ACC112 (cell line): Measurements from ENCODE around the gene MYOZ3.

ENCODE experiments used
- H2AFZ ChIP-seq: fragments of 200-600 bp; sonication (generic); one replicate; pipeline ENCODE4 v1.6.0; 2017; ENCODE audit warnings: antibody characterized with exemption, low read length; ENCODE audit not compliant: unreplicated experiment
- H3K27ac ChIP-seq: fragments of 200-600 bp; sonication (generic); 2 replicates; pipeline ENCODE4 v1.5.1; 2014; ENCODE audit warnings: low read depth, mild to moderate bottlenecking, antibody characterized with exemption, low read length, moderate library complexity
- H3K27me3 ChIP-seq: fragments of 200-600 bp; sonication (generic); 2 replicates; pipeline ENCODE4 v1.6.1; 2014; ENCODE audit warnings: mild to moderate bottlenecking, antibody characterized with exemption, low read length, moderate library complexity, mixed read lengths; ENCODE audit not compliant: insufficient read depth
- H3K36me3 ChIP-seq: fragments of 200-600 bp; sonication (generic); 2 replicates; pipeline ENCODE4 v1.6.1; 2016; ENCODE audit warnings: mild to moderate bottlenecking, antibody characterized with exemption, low read length, moderate library complexity, mixed read lengths; ENCODE audit not compliant: insufficient read depth
- H3K4me1 ChIP-seq: fragments of 200-600 bp; sonication (generic); one replicate; pipeline ENCODE4 v1.6.1; 2016; ENCODE audit warnings: low read length, mixed read lengths; ENCODE audit not compliant: insufficient read depth, unreplicated experiment, control insufficient read depth
- H3K4me3 ChIP-seq: fragments of 200-600 bp; sonication (generic); 2 replicates; pipeline ENCODE4 v1.5.1; 2014; ENCODE audit warnings: mild to moderate bottlenecking, low read depth, low read length
- H3K79me2 ChIP-seq: fragments of 200-600 bp; sonication (generic); one replicate; pipeline ENCODE4 v1.6.0; 2016; ENCODE audit warnings: low read length; ENCODE audit not compliant: control insufficient read depth, unreplicated experiment, insufficient read depth

MYOZ3 gene

GRCh38 chr5:150661086-150661485 is at the start of gene MYOZ3:
MYOZ3 (plus strand) TSS chr5:150661251; CDS start chr5:150662942, 1,691 bp downstream.
- Histone ChIP-seq H2AFZ (no peak within 1 kb of the TSS), H3K27ac (no peak within 1 kb of the TSS), H3K36me3 (no peaks in the 10 kb centered on the region), H3K27me3 (peaks cover 11% of the 10 kb centered on the region; the same call in 1 of the 2 replicates), H3K79me2 (no peaks in the 10 kb centered on the region), H3K4me3 (no peak within 1 kb of the TSS), H3K4me1 (no peaks in the 10 kb centered on the region)

DNA sequence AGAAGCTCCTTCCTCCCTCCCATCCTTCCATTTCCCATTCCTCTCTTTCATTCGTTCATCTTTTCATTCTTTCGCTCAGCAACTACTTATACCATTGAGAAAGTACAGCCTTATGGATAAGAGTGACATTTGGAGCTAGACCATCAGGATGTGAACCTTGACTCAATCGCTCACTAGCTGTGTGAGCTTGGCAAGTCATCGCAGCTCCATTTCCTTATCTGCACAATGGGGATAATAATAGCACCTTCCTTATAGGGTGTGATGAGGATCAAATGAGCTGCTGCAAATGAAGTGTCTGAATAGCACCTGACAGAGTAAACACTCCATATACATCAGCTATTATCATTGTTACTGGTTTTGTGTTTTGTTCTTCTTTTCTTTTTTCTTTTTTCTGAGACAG is 48.6 kb upstream of the MYOZ3 start:
- Histone ChIP-seq H2AFZ (no peak overlapping the region), H3K79me2 (no peaks in the 10 kb centered on the region), H3K27me3 (no peaks in the 10 kb centered on the region), H3K36me3 (no peaks in the 10 kb centered on the region), H3K4me3 (no peak overlapping the region), H3K4me1 (peaks cover 25% of the 10 kb centered on the region), H3K27ac (no peak overlapping the region)

- Histone ChIP-seq H3K79me2 (no peaks in the 10 kb centered on the region), H3K4me3 (no peak overlapping the region), H3K36me3 (no peaks in the 10 kb centered on the region), H3K27me3 (no peaks in the 10 kb centered on the region), H2AFZ (no peak overlapping the region), H3K27ac (no peak overlapping the region), H3K4me1 (peaks cover 25% of the 10 kb centered on the region)
These were observed 48.0 kb upstream of the MYOZ3 start for GRCh38 chr5:150612905-150613670.

- H3K27ac ChIP-seq: no peak overlapping the region
These were observed 46.9 kb upstream of the MYOZ3 start for GRCh38 chr5:150613991-150614660.

DNA sequence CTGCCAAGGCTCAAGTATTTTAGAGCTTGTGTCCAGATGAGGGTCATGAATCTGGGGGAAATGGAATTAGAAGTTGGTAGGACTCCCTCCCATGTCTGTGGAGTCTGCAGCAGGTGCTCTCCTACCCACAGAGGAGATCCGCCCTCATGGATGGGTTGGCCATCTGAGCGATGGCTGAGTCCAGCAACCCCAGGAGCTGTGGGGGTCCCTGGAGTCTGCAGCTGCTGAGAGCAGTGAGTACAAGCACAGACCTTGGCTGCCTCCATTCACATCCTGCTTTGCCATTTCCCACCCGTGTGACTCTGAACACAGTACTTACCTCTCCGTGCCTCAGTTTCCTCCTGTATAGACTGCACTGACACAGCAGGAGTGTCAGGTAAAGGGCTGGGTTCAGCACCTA is 46.4 kb upstream of the MYOZ3 start:
- H3K36me3 ChIP-seq: no peaks in the 10 kb centered on the region
- H2AFZ ChIP-seq: no peak overlapping the region
- H3K4me1 ChIP-seq: peaks cover 25% of the 10 kb centered on the region
- no peaks in the 10 kb centered on the region for H3K79me2 ChIP-seq
- no peaks in the 10 kb centered on the region for H3K27me3 ChIP-seq
- no peak overlapping the region for H3K4me3 ChIP-seq
- H3K27ac ChIP-seq: no peak overlapping the region

More at GRCh38 chr5:150613991-150614660, 46.9 kb upstream of the MYOZ3 start:
- H3K4me3 ChIP-seq: no peak overlapping the region
- H2AFZ ChIP-seq: no peak overlapping the region
- H3K79me2 ChIP-seq: no peaks in the 10 kb centered on the region
- no peaks in the 10 kb centered on the region for H3K27me3 ChIP-seq
- H3K36me3 ChIP-seq: no peaks in the 10 kb centered on the region
- H3K4me1 ChIP-seq: peaks cover 25% of the 10 kb centered on the region

DNA sequence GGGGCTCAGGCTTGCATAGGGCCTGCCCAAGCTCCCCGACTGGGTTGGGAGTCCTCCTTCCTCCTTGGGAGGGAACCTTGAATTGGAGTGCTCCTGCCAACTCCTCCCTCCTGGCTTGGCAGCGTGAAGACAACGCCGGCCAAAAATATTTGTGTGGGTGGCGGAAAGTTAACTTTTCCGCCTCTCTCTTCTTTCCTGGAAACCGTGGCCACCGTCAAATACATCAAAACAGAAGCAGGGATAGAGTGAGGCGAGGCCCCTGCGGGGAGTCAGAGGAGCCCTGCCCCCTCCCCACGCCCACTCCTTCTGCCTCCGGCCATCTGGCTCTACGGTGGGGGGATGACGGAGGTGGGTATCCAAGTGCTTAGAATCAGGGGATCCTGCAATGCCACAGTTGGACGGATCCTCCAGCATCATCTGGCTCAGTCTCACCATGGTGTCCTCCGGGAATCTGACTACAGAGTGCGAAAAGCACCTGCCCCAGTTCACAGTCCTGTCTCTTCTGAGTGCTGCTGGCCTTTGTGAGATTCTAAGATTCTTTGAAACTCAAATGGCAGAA is 45.8 kb upstream of the MYOZ3 start:
- H2AFZ ChIP-seq: no peak overlapping the region

GRCh38 chr5:150616024-150616470 is 45.0 kb upstream of the MYOZ3 start:
- Histone ChIP-seq H3K27me3 (no peaks in the 10 kb centered on the region), H2AFZ (no peak overlapping the region), H3K36me3 (no peaks in the 10 kb centered on the region), H3K79me2 (no peaks in the 10 kb centered on the region), H3K27ac (no peak overlapping the region), H3K4me3 (no peak overlapping the region), H3K4me1 (peaks cover 25% of the 10 kb centered on the region)

More for the DNA sequence above, 45.8 kb upstream of the MYOZ3 start:
- Histone ChIP-seq H3K27me3 (no peaks in the 10 kb centered on the region), H3K36me3 (no peaks in the 10 kb centered on the region), H3K79me2 (no peaks in the 10 kb centered on the region), H3K4me1 (peaks cover 25% of the 10 kb centered on the region), H3K4me3 (peak overlapping the region; percentile 28; the same call in 1 of the 2 replicates), H3K27ac (no peak overlapping the region)

- Histone ChIP-seq H3K79me2 (no peaks in the 10 kb centered on the region), H3K4me3 (no peak overlapping the region), H3K27ac (no peak overlapping the region), H2AFZ (no peak overlapping the region), H3K4me1 (peaks cover 25% of the 10 kb centered on the region), H3K27me3 (no peaks in the 10 kb centered on the region), H3K36me3 (no peaks in the 10 kb centered on the region)
These were observed 44.5 kb upstream of the MYOZ3 start for GRCh38 chr5:150616506-150616905.

DNA sequence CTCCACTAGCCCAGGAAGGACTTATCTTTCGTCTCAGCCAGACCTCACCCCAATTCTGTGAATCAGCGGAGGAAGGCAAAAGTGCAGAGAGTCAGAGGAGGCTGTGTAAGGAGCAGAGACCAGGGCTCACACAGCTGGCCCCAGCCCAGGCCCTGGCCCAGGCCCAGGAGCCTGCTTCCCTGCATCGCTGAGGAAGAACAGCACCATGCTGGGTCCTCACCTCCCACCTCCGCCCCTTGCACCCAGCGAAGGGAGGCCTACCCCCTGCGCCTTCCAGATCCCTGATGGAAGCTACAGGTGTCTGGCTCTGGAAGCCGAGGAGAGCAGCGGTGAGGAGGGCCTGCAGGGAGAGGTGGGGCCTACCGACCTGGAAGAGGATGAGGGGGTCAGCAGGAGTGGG is 42.9 kb upstream of the MYOZ3 start:
- no peak overlapping the region for H3K27ac ChIP-seq
- H2AFZ ChIP-seq: no peak overlapping the region
- peaks cover 28% of the 10 kb centered on the region for H3K4me1 ChIP-seq

GRCh38 chr5:150618588-150619281 is 42.3 kb upstream of the MYOZ3 start:
- peaks cover 33% of the 10 kb centered on the region for H3K4me1 ChIP-seq
- H3K27ac ChIP-seq: no peak overlapping the region
- no peak overlapping the region for H3K4me3 ChIP-seq
- H3K36me3 ChIP-seq: no peaks in the 10 kb centered on the region
- H2AFZ ChIP-seq: no peak overlapping the region
- no peaks in the 10 kb centered on the region for H3K79me2 ChIP-seq
- H3K27me3 ChIP-seq: no peaks in the 10 kb centered on the region

More for the DNA sequence above, 42.9 kb upstream of the MYOZ3 start:
- Histone ChIP-seq H3K27me3 (no peaks in the 10 kb centered on the region), H3K79me2 (no peaks in the 10 kb centered on the region), H3K36me3 (no peaks in the 10 kb centered on the region), H3K4me3 (no peak overlapping the region)
